Measurements from ENCODE around the gene SPINT2.

The SPINT2 gene

DNA sequence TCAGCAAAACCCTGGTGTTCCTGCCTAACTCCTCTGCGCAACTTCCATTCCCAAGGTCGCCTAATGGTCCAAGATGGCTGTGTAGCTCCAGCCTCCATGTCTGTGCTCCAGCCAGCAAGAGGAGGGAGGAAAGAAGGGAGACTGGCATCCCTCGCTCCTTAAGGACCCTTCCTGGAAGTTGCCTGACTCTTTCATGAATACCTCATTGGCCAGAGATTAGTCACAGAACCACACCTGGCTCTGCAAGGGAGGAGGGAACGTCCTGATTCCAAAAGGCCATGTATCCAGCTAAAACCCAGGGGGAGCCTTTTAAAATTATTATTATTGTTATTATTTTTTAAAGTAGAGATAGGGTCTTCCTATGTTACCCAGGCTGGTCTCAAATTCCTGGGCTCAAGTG lies 60.1 kb downstream of the SPINT2 start:
- no peak for DNase-seq (ENCODE audit: low read depth)
- TF ChIP-seq, protein P1, sequence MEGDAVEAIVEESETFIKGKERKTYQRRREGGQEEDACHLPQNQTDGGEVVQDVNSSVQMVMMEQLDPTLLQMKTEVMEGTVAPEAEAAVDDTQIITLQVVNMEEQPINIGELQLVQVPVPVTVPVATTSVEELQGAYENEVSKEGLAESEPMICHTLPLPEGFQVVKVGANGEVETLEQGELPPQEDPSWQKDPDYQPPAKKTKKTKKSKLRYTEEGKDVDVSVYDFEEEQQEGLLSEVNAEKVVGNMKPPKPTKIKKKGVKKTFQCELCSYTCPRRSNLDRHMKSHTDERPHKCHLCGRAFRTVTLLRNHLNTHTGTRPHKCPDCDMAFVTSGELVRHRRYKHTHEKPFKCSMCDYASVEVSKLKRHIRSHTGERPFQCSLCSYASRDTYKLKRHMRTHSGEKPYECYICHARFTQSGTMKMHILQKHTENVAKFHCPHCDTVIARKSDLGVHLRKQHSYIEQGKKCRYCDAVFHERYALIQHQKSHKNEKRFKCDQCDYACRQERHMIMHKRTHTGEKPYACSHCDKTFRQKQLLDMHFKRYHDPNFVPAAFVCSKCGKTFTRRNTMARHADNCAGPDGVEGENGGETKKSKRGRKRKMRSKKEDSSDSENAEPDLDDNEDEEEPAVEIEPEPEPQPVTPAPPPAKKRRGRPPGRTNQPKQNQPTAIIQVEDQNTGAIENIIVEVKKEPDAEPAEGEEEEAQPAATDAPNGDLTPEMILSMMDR (IDR thresholded peaks at IDR 0.05; ENCODE audit: low read depth, low read length, missing control alignments): no peak

DNA sequence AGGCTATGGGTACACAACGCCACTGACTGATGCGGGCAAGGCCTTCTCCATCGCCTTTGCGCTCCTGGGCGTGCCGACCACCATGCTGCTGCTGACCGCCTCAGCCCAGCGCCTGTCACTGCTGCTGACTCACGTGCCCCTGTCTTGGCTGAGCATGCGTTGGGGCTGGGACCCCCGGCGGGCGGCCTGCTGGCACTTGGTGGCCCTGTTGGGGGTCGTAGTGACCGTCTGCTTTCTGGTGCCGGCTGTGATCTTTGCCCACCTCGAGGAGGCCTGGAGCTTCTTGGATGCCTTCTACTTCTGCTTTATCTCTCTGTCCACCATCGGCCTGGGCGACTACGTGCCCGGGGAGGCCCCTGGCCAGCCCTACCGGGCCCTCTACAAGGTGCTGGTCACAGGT lies 62.2 kb downstream of the SPINT2 start:
- DNase-seq (ENCODE audit: low read depth): no peak
- no peak overlapping the region for H3K4me3 ChIP-seq (ENCODE audit: low read depth, low read length)
- in situ Hi-C loops (cut with HindIII; ENCODE audit: low sequenced_read_pairs): no loop called here
- TF ChIP-seq, protein P1 (IDR thresholded peaks at IDR 0.05; ENCODE audit: low read depth, low read length, missing control alignments): no peak

More for the DNA sequence above, 60.1 kb downstream of the SPINT2 start:
- in situ Hi-C loops (cut with HindIII; ENCODE audit: low sequenced_read_pairs): no loop called here
- no peak overlapping the region for H3K4me3 ChIP-seq (ENCODE audit: low read depth, low read length)

DNA sequence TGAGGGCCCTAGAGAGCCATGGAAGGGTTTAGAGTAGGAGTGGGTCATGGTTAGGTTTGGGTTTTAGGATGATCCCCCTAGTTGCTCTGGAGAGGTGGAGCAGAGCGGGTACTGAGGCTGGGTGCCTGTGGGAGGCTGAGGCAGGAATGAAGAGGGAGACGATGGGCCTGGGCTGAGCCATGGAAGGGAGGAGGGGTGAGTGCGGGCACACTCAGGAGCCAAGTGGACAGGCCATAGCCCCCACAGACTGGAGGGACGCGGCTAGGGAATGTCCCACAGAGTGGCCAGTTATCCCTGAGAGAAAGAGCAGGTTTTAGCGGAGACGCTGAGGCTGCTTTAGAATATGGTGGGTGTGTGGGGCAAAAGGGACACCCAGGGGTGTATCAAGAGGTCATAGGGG lies 65.3 kb downstream of the SPINT2 start:
- in situ Hi-C loops (cut with HindIII; ENCODE audit: low sequenced_read_pairs): no loop called here

DNA sequence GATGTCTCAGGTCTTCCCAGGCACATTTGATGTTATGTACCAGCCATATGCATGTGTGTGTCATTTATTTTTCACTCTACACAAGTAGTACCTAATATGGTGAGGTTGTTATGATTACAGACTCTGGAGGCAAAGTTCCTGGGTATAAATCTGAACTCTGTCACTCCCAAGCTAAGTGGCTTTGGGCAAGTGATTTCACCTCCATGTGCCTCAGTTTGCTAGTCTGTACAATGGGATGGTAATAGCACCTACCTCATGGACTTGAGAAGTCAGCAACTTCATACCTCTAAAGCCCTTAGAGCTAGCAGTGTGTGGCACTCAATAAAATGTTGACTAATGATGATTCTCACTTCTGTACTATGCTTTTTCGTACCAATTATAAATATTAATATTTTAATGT lies 67.4 kb downstream of the SPINT2 start:
- in situ Hi-C loops (cut with HindIII; ENCODE audit: low sequenced_read_pairs): no loop called here
- H3K4me3 ChIP-seq (ENCODE audit: low read depth, low read length): no peak overlapping the region
- DNase-seq (ENCODE audit: low read depth): no peak
- TF ChIP-seq, protein P1 (IDR thresholded peaks at IDR 0.05; ENCODE audit: low read depth, low read length, missing control alignments): no peak

More for the DNA sequence above, 65.3 kb downstream of the SPINT2 start:
- TF ChIP-seq, protein P1 (IDR thresholded peaks at IDR 0.05; ENCODE audit: low read depth, low read length, missing control alignments): no peak
- no peak overlapping the region for H3K4me3 ChIP-seq (ENCODE audit: low read depth, low read length)
- DNase-seq (ENCODE audit: low read depth): no peak

DNA sequence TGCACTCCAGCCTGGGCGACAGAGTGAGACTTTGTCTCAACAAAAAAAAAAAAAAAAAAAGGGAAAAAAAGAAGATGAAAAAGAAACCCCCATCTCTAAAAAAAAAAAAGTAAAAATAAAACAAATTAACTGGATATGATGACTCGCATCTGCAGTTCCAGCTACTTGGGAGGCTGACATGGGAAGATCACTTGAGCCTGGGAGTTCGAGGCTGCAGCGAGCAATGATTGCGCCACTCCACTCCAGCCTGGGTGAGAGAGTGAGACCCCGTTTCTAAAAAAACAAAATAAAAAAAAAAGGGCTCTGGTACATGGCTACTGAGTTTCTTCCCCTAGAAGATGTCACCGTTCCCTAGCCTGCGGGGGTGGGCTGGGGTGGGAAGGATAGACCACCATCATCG lies 68.9 kb downstream of the SPINT2 start:
- H3K4me3 ChIP-seq (ENCODE audit: low read depth, low read length): no peak overlapping the region
- DNase-seq (ENCODE audit: low read depth): no peak
- in situ Hi-C loops (cut with HindIII; ENCODE audit: low sequenced_read_pairs): no loop called here
- TF ChIP-seq, protein P1 (IDR thresholded peaks at IDR 0.05; ENCODE audit: low read depth, low read length, missing control alignments): no peak

DNA sequence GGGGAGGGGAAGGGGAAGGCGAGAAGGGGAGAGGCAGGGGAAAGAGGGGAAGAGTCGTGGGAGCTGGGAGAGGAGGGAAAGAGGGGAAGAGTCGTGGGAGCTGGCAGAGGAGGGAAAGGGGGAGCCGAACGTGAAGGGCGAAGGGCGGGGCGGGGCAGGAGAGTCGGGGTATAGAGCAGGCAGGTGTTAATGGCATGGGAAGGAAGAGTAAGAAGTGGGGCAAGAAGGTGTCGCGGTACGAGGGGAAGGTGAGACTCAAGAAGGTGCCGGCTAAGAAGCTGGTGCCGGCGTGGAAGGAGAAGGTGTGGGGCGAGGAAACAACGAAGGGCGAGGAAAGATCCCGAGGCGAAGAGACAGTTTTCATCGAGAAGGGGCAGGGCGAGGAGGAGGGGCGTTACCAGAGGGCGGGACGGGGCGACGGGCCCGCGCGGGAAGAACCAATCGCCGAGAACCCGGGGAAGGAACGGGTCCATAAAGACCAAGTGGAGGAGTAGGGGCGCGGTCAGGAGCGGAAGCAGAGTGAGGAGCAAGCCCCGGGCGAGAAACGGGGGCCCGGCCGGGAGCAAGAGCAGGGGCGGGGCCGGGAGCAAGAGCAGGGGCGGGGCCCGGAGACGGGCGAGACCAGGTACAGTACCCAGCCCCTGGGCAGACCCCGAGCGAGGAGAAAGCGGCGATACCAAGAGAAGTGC lies 71.7 kb downstream of the SPINT2 start:
- H3K4me3 ChIP-seq (ENCODE audit: low read depth, low read length): peak overlapping the region; percentile 74
- in situ Hi-C loops (cut with HindIII; ENCODE audit: low sequenced_read_pairs): no loop called here
- peak; percentile 82 for DNase-seq (ENCODE audit: low read depth)
- TF ChIP-seq, protein P1 (IDR thresholded peaks at IDR 0.05; ENCODE audit: low read depth, low read length, missing control alignments): no peak
